Peyer's patch (tissue), 4 donors: Measurements from ENCODE around the gene GMCL2. TPM values are rescaled to one million over a fixed set of nuclear protein-coding genes. Genes with fewer than 3 reads are reported as not detected.

Experiments used
- DNase-seq, 3 donors: peaks; one replicate each; pipeline ENCODE4 v3.0.0-alpha.2; 2017 to 2019
- H3K27ac ChIP-seq, 4 donors: fragments of 200-600 bp; sonication (generic); one replicate each; pipeline ENCODE4 v1.5.1; 2016 to 2019
- H3K27me3 ChIP-seq, 2 donors: fragments of 200-600 bp; sonication (generic); one replicate each; pipeline ENCODE4 v1.5.1; 2019
- H3K36me3 ChIP-seq, 3 donors: fragments of 200-600 bp; sonication (generic); one replicate each; pipeline ENCODE4 v1.5.1; 2016 to 2019
- H3K4me1 ChIP-seq, 4 donors: fragments of 200-600 bp; sonication (generic); one replicate each; pipeline ENCODE4 v1.5.1; 2016 to 2019
- H3K4me3 ChIP-seq, 4 donors: fragments of 200-600 bp; sonication (generic); 1 replicate in 3 of 4; 2 replicates in 1 of 4; pipeline ENCODE4 v1.5.1; 2016 to 2019; ENCODE audit warnings: mild to moderate bottlenecking in 1 of 4
- H3K9me3 ChIP-seq, 4 donors: fragments of 200-600 bp; sonication (generic); one replicate each; pipeline ENCODE4 v1.5.1; 2016 to 2019; ENCODE audit warnings: mild to moderate bottlenecking in 1 of 4
- POLR2A ChIP-seq, 2 donors: fragments of 450-650 bp; IDR thresholded peaks; one replicate each; pipeline ENCODE4 v1.5.1; 2017; ENCODE audit warnings: antibody characterized with exemption in 2 of 2, mild to moderate bottlenecking in 2 of 2, moderate library complexity in 2 of 2
- total RNA-seq, 4 donors: library from RNA; depleted of rRNA; stranded (reverse); fragments of >200 nt; gene quantifications; one replicate each; pipeline ENCODE4 v1.1.0, GENCODE V29; 2016
- TF ChIP-seq, protein P1 (sequence below), 6 experiments: fragments of 450-650 bp in 4 of 6; fragments of 200-600 bp in 2 of 6; sonication (generic) in 1 of 6; IDR thresholded peaks; one replicate each; pipeline ENCODE4 v1.5.1; 2017 to 2019; ENCODE audit warnings: antibody characterized with exemption in 6 of 6, mild to moderate bottlenecking in 3 of 6, moderate library complexity in 1 of 6

The GMCL2 gene
- total RNA-seq, 4 donors from 2014 or later: not detected

DNA sequence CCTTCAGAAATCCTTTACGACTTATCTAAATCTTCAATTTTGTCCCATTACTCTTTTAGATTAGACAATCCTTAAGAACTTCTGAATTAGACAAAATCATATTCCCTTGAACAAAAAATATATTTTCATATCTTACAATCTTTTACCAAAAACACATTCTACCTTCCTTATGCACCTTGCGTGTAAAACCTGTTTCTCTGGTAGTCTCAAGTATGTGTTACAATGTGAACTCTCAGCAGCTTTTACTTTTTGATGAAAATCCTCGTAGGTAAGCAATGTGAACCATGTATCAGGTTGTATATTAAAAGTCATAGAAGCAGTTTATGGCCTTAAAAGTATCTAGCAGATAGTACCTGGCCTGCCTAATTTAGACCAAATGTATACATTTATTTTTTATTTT is 12.7 kb downstream of the GMCL2 start:
- TF ChIP-seq, protein P1, sequence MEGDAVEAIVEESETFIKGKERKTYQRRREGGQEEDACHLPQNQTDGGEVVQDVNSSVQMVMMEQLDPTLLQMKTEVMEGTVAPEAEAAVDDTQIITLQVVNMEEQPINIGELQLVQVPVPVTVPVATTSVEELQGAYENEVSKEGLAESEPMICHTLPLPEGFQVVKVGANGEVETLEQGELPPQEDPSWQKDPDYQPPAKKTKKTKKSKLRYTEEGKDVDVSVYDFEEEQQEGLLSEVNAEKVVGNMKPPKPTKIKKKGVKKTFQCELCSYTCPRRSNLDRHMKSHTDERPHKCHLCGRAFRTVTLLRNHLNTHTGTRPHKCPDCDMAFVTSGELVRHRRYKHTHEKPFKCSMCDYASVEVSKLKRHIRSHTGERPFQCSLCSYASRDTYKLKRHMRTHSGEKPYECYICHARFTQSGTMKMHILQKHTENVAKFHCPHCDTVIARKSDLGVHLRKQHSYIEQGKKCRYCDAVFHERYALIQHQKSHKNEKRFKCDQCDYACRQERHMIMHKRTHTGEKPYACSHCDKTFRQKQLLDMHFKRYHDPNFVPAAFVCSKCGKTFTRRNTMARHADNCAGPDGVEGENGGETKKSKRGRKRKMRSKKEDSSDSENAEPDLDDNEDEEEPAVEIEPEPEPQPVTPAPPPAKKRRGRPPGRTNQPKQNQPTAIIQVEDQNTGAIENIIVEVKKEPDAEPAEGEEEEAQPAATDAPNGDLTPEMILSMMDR (IDR thresholded peaks at IDR 0.05): no peak
- no peak for TF ChIP-seq POLR2A (IDR thresholded peaks at IDR 0.05)
- H3K27me3 ChIP-seq: no peaks in the 10 kb centered on the region
- H3K27ac ChIP-seq: no peak overlapping the region
- H3K36me3 ChIP-seq: no peaks in the 10 kb centered on the region
- no peak for DNase-seq
- no peaks in the 10 kb centered on the region for H3K9me3 ChIP-seq
- H3K4me3 ChIP-seq: no peak overlapping the region
- no peaks in the 10 kb centered on the region for H3K4me1 ChIP-seq

DNA sequence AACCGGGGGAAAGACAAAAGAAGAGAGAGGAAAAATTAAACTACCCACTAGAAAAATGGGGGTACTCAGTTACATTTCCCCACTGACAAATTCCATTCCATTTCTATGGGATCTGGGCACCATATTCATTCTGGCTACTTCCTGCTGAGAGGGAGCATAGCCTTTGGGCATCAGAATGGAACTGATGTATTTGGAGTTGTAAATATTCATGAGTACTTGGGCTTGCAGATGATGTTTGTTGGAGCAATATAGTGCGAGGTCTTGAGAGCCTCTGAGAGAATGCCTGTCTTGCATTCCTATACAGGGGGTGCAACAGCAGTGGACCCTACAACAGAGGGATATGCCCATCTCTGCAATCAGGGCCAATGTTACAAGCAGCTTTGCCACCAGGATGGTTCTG is 16.7 kb downstream of the GMCL2 start:
- Histone ChIP-seq H3K27ac (no peak overlapping the region), H3K4me3 (no peak overlapping the region), H3K27me3 (no peaks in the 10 kb centered on the region), H3K4me1 (no peaks in the 10 kb centered on the region), H3K36me3 (no peaks in the 10 kb centered on the region), H3K9me3 (no peaks in the 10 kb centered on the region)
- TF ChIP-seq, protein P1 (IDR thresholded peaks at IDR 0.05): no peak
- no peak for TF ChIP-seq POLR2A (IDR thresholded peaks at IDR 0.05)
- DNase-seq: no peak

DNA sequence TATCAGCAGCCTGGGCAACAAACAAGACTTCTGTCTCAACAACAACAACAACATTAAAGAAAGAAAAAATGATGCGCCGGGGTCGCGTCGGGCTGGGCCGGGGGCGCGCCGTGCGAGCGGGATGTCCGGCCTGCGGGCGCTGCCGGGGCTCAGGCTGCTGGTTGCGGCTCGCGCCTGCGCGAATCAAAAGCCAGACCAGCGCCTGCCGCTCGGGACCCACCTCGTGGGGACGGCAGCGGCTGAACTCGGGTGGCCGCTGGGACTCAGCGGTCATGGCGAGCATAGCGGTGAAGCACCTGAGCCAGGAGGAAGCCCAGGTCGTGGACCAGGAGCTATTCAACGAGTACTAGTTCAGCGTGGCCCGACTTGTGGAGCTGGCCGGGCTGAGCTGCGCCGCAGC is 21.6 kb downstream of the GMCL2 start:
- Histone ChIP-seq H3K9me3 (no peaks in the 10 kb centered on the region), H3K36me3 (no peaks in the 10 kb centered on the region), H3K4me1 (peaks cover 0 to 6% (median 2%) of the 10 kb centered on the region in 4 donors), H3K4me3 (no peak overlapping the region), H3K27ac (no peak overlapping the region), H3K27me3 (no peaks in the 10 kb centered on the region)
- DNase-seq: no peak
- no peak for TF ChIP-seq POLR2A (IDR thresholded peaks at IDR 0.05)
- TF ChIP-seq, protein P1 (IDR thresholded peaks at IDR 0.05): no peak

DNA sequence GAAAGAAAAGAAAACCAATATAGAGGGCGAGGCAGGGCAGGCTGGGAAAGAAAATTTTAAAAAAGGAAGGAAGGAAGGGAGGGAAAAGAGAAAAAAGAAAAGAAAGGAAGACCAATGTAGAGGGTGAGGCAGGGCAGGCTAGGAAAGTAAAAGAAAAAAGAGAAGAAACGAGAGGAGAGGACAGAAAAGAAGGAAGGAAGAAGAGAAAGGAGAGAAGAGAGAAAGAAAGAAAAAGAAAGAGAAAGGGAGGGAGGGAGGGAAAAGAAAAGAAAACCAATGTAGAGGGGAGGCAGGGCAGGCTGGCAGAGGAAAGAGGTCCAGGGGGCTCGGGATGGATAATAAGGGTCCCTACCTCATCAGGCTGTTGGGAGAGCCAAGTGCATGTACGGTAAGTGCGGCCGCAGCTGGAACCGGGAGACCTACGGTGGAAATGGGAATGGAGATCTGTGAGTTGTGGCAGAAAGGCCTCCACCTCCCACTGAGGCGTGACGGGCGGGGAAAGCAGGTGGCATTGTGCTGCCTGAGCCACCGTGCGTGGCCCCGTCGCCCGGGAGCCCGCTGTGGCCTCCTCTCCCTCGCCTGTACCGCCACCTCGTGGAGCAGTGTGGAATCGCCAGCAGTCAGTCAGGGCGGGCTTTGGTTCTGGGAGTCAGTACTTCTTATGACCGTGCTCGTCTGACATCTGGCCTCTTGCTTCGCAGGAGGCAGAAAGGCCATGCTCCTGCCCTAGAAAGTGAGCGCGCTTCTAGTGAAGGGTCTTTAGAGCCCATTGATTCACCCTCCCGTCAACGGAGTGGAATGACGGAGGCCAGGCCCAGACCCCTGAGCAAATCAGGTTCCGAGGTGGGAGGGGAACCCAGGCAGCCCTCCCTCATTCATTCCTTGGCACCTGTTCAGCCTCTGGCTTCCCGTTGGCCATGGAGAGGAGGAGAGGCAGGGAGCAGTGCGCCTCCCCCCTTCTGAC is 23.1 kb downstream of the GMCL2 start:
- H3K36me3 ChIP-seq: no peaks in the 10 kb centered on the region
- peak; percentile 89 to 94 (median 93) for DNase-seq
- H3K4me3 ChIP-seq: peak overlapping the region in 2 of 4 donors; percentile 15 to 28
- H3K27ac ChIP-seq: no peak overlapping the region
- no peaks in the 10 kb centered on the region for H3K9me3 ChIP-seq
- no peaks in the 10 kb centered on the region for H3K27me3 ChIP-seq
- peaks cover 0 to 6% (median 2%) of the 10 kb centered on the region in 4 donors for H3K4me1 ChIP-seq
- TF ChIP-seq, protein P1 (IDR thresholded peaks at IDR 0.05): peak; percentile 93 to 99 (median 98)
- no peak for TF ChIP-seq POLR2A (IDR thresholded peaks at IDR 0.05)

DNA sequence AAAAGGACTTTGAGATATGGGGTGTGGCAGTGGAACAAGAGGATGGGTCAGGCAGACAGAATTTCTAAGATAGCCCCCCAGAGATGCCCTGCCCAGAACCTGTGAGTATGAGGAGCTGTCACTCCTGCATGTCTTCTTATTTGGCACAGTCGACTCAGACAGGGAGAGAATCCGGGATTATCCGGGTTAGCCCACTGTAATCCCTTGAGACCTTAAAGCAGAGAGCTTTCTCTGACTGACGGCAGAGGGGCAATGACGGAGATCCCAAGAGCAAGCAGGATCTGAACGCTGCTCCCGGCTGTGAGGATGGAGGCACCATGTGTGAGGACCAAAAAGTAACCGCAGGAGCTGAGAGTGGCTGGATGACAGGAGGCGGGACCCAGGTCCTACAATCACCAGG is 24.7 kb downstream of the GMCL2 start:
- Histone ChIP-seq H3K9me3 (no peaks in the 10 kb centered on the region), H3K27me3 (no peaks in the 10 kb centered on the region), H3K4me3 (no peak overlapping the region), H3K4me1 (peaks cover 0 to 6% (median 2%) of the 10 kb centered on the region in 4 donors), H3K27ac (no peak overlapping the region), H3K36me3 (no peaks in the 10 kb centered on the region)
- TF ChIP-seq, protein P1 (IDR thresholded peaks at IDR 0.05): no peak
- no peak for TF ChIP-seq POLR2A (IDR thresholded peaks at IDR 0.05)
- DNase-seq: no peak
